Gastroesophageal sphincter (tissue), 4 donors: ENCODE measurements around the gene RIC3. TPM values are rescaled to one million over a fixed set of nuclear protein-coding genes. Genes with fewer than 3 reads are reported as not detected.

Experiments
- ATAC-seq: fragments of 150-250 bp; one replicate; pipeline ENCODE4 v1.9.1; 2016; ENCODE audit warnings: mild to moderate bottlenecking, moderate library complexity
- H3K27ac ChIP-seq, 4 donors: fragments of 200-600 bp; sonication (generic) in 3 of 4; 1 replicate in 3 of 4; 2 replicates in 1 of 4; pipeline ENCODE4 v1.5.1; 2016 to 2019
- H3K27me3 ChIP-seq: fragments of 200-600 bp; sonication (generic); one replicate; pipeline ENCODE4 v1.5.1; 2019
- H3K36me3 ChIP-seq, 2 donors: fragments of 200-600 bp; sonication (generic); one replicate each; pipeline ENCODE4 v1.5.1; 2019; ENCODE audit warnings: control low read depth in 1 of 2
- H3K4me1 ChIP-seq, 3 donors: fragments of 200-600 bp; sonication (generic); 1 replicate in 2 of 3; 2 replicates in 1 of 3; pipeline ENCODE4 v1.5.1; 2016 to 2019; ENCODE audit warnings: control low read depth in 2 of 3
- H3K4me3 ChIP-seq, 2 donors: fragments of 200-600 bp; sonication (generic); one replicate each; pipeline ENCODE4 v1.5.1; 2019; ENCODE audit warnings: mild to moderate bottlenecking in 1 of 2, moderate library complexity in 1 of 2
- H3K9me3 ChIP-seq, 3 donors: fragments of 200-600 bp; sonication (generic); one replicate each; pipeline ENCODE4 v1.5.1; 2017 to 2019; ENCODE audit warnings: control low read depth in 2 of 3
- EP300 ChIP-seq: sonication (generic); formaldehyde crosslinking; IDR thresholded peaks from one replicate; pipeline ENCODE4 v1.6.1; 2017; ENCODE audit warnings: antibody characterized with exemption, mild to moderate bottlenecking
- POLR2A ChIP-seq, 2 donors: fragments of 450-650 bp; IDR thresholded peaks; one replicate each; pipeline ENCODE4 v1.6.1; 2017; ENCODE audit warnings: antibody characterized with exemption in 2 of 2, mild to moderate bottlenecking in 2 of 2, moderate library complexity in 1 of 2
- POLR2AphosphoS5 ChIP-seq: sonication (generic); formaldehyde crosslinking; IDR thresholded peaks from one replicate; pipeline ENCODE4 v1.6.1; 2017; ENCODE audit warnings: antibody characterized with exemption
- WGBS, 2 donors: methylation state at CpG; one replicate each; pipeline ENCODE4 v1.1.5; 2018; ENCODE audit warnings: low coverage in 1 of 2; 5-methylcytosine and 5-hydroxymethylcytosine counted together
- total RNA-seq, 4 donors: library from RNA; depleted of rRNA; stranded (reverse); fragments of >200 nt; gene quantifications; one replicate each; pipeline ENCODE4 v1.1.0, GENCODE V29; 2016
- TF ChIP-seq, protein P1 (sequence below), 4 experiments: fragments of 200-600 bp in 2 of 4; fragments of 450-650 bp in 2 of 4; sonication (generic) in 1 of 4; IDR thresholded peaks; one replicate each; pipeline ENCODE4 v1.5.1; 2017 to 2019; ENCODE audit warnings: antibody characterized with exemption in 4 of 4, mild to moderate bottlenecking in 2 of 4, moderate library complexity in 2 of 4

The RIC3 gene
- total RNA-seq, 4 donors from 2014 or later: 13.6 to 33.2 (median 20.9) TPM

DNA sequence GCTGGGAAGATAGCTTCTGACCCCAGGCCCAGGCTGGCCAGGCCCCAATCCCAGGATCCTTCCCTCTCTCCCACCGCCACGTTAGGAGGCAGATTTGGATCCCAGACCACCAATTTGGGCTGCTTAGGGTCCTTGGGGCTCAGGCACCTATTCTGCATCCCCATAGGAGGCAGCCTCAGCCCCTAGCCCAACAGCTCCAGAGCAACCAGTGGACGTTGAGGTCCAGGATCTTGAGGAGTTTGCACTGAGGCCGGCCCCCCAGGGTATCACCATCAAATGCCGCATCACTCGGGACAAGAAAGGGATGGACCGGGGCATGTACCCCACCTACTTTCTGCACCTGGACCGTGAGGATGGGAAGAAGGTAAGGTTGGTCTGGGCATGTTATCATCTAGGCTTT is 71.8 kb downstream of the RIC3 start:
- Histone ChIP-seq H3K4me3 (no peak overlapping the region), H3K27ac (no peak overlapping the region), H3K27me3 (no peaks in the 10 kb centered on the region), H3K4me1 (peaks cover 0 to 22% (median 10%) of the 10 kb centered on the region in 3 donors), H3K9me3 (no peaks in the 10 kb centered on the region), H3K36me3 (peaks cover 0 to 72% of the 10 kb centered on the region in 2 donors)
- WGBS, 2 donors: 100% methylated on average over 2 of the region's 8 CpGs; no CpG with 5 or more reads in 1 of the 2 donors
- ATAC-seq: no peak
- no peak for TF ChIP-seq EP300
- no peak for TF ChIP-seq POLR2A (IDR thresholded peaks at IDR 0.05)
- TF ChIP-seq, protein P1, sequence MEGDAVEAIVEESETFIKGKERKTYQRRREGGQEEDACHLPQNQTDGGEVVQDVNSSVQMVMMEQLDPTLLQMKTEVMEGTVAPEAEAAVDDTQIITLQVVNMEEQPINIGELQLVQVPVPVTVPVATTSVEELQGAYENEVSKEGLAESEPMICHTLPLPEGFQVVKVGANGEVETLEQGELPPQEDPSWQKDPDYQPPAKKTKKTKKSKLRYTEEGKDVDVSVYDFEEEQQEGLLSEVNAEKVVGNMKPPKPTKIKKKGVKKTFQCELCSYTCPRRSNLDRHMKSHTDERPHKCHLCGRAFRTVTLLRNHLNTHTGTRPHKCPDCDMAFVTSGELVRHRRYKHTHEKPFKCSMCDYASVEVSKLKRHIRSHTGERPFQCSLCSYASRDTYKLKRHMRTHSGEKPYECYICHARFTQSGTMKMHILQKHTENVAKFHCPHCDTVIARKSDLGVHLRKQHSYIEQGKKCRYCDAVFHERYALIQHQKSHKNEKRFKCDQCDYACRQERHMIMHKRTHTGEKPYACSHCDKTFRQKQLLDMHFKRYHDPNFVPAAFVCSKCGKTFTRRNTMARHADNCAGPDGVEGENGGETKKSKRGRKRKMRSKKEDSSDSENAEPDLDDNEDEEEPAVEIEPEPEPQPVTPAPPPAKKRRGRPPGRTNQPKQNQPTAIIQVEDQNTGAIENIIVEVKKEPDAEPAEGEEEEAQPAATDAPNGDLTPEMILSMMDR (IDR thresholded peaks at IDR 0.05): no peak
- no peak for TF ChIP-seq POLR2AphosphoS5

DNA sequence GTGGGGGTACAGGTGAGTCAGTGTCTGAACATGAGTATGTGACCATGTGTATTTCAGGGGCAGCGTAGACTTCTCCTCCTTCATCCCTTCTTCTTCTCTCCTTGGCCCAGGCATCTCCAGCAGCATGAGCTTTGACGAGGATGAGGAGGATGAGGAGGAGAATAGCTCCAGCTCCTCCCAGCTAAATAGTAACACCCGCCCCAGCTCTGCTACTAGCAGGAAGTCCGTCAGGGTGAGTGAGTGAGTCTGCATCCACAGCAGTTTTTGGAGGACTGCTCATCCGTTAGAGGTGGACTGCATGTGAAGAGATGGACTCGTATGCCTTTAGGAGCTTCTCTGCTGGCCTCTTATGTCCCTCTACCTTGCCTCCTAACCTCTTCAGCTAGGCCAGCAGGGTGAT is 72.2 kb downstream of the RIC3 start:
- Histone ChIP-seq H3K36me3 (peaks cover 0 to 67% of the 10 kb centered on the region in 2 donors), H3K9me3 (no peaks in the 10 kb centered on the region), H3K27ac (no peak overlapping the region), H3K4me3 (no peak overlapping the region), H3K4me1 (peaks cover 0 to 22% (median 10%) of the 10 kb centered on the region in 3 donors), H3K27me3 (no peaks in the 10 kb centered on the region)
- no peak for ATAC-seq
- TF ChIP-seq EP300 (no peak), POLR2A (IDR thresholded peaks at IDR 0.05) (no peak), POLR2AphosphoS5 (no peak)
- TF ChIP-seq, protein P1 (IDR thresholded peaks at IDR 0.05): no peak
- WGBS, 2 donors: 64 to 90% methylated on average over 2 to 3 of the region's 6 CpGs

DNA sequence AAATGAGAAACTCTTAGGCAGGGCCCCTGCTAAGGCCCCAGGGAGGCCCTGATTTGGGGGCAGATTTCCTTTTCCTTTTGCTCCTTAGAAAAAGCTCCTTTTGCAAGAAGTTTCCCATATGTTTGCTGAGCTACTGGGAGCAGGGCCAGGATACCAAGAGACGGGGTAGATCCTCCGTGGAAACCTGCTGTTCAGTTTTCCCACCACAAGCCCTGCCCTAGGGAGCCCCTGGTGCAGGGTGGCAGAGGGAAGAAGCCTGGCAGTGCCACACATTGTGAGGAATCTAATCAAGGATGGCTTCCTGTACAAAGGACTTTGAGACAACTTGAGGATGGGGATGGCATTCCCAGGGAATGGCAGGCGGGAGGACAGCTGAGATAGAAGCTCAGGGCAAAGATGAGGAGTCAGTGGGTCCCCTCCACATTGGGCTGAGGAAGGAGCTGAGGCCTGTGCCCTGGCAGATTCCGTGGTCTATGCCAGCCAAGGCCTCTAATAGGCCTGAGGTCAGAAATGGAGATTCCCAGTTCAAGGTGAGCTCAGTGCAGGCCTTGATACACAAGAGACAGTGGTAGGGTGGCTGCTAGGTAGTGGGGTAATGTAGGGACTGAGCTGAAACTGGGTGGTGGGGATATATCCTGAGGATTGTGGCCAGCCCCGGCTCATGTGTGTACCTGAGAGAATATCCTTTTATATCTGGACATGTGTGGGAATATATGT is 72.9 kb downstream of the RIC3 start:
- Histone ChIP-seq H3K4me3 (no peak overlapping the region), H3K36me3 (peaks cover 0 to 61% of the 10 kb centered on the region in 2 donors), H3K9me3 (no peaks in the 10 kb centered on the region), H3K4me1 (peaks cover 0 to 22% (median 10%) of the 10 kb centered on the region in 3 donors), H3K27ac (no peak overlapping the region), H3K27me3 (no peaks in the 10 kb centered on the region)
- ATAC-seq: no peak
- 92 to 100% methylated on average over 1 to 2 of the region's 5 CpGs for WGBS, 2 donors
- TF ChIP-seq EP300: no peak
- TF ChIP-seq POLR2AphosphoS5: no peak
- no peak for TF ChIP-seq POLR2A (IDR thresholded peaks at IDR 0.05)
- TF ChIP-seq, protein P1 (IDR thresholded peaks at IDR 0.05): no peak

DNA sequence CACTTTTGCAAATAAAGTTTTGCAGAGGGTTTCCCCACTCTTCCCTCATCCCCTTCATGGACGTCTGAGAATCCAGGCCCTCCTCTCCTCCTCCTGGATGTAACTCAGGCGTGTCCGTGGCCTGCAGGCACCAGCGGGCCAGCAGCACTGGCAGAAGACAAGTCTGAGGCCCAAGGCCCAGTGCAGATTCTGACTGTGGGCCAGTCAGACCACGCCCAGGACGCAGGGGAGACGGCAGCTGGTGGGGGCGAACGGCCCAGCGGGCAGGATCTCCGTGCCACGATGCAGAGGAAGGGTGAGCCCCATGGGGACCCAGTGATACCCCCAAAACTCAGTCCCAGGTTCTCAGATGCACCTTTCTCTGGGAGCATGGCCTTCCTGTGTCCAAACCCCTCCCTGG is 73.5 kb downstream of the RIC3 start:
- peaks cover 0 to 22% (median 10%) of the 10 kb centered on the region in 3 donors for H3K4me1 ChIP-seq
- no peak for ATAC-seq
- 43 to 83% methylated on average over 1 to 2 of the region's 12 CpGs for WGBS, 2 donors
- peaks cover 0 to 56% of the 10 kb centered on the region in 2 donors for H3K36me3 ChIP-seq
- H3K27me3 ChIP-seq: no peaks in the 10 kb centered on the region
- H3K9me3 ChIP-seq: no peaks in the 10 kb centered on the region
- TF ChIP-seq, protein P1 (IDR thresholded peaks at IDR 0.05): no peak
- TF ChIP-seq POLR2AphosphoS5: no peak
- no peak for TF ChIP-seq EP300
- no peak for TF ChIP-seq POLR2A (IDR thresholded peaks at IDR 0.05)
- no peak overlapping the region for H3K27ac ChIP-seq
- no peak overlapping the region for H3K4me3 ChIP-seq

DNA sequence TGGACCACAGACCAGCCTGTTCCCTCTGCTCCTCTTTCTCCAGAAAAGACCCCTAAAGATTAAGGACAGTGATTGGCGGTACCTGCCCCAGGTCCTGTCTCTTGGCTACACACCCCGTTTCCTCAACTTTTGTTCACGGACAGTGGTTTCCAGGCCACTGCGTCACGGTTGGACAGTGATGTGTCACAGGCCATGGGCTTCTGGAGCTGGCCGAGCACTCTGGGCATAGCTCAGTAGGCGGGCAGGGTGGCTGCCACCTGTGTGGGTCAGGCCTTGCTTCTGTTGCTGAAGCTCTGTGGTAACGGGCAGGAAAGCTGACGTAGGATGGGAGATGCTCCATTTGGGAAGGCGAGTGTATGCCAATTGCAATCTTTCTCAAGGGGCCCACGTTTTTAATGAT is 74.2 kb downstream of the RIC3 start:
- Histone ChIP-seq H3K27me3 (no peaks in the 10 kb centered on the region), H3K4me3 (no peak overlapping the region), H3K4me1 (peaks cover 0 to 22% (median 10%) of the 10 kb centered on the region in 3 donors), H3K36me3 (peaks cover 0 to 56% of the 10 kb centered on the region in 2 donors), H3K9me3 (no peaks in the 10 kb centered on the region), H3K27ac (no peak overlapping the region)
- no peak for ATAC-seq
- TF ChIP-seq, protein P1 (IDR thresholded peaks at IDR 0.05): no peak
- no peak for TF ChIP-seq EP300
- no peak for TF ChIP-seq POLR2A (IDR thresholded peaks at IDR 0.05)
- no peak for TF ChIP-seq POLR2AphosphoS5
- WGBS, 2 donors: 67% methylated on average over 3 of the region's 11 CpGs; no CpG with 5 or more reads in 1 of the 2 donors
